Measurements from ENCODE around the gene MOGAT2.

MOGAT2 gene

GRCh38 chr11:75763846-75764245, 46.2 kb downstream of the MOGAT2 start:
- TF ChIP-seq CTCF (IDR thresholded peaks at IDR 0.05; ENCODE audit: insufficient read depth, low read length, poor library complexity, severe bottlenecking): no peak
- no peaks in the 10 kb centered on the region for H3K36me3 ChIP-seq (ENCODE audit: control insufficient read depth, insufficient read depth, low read length)
- DNase-seq (ENCODE audit: extremely low read depth, insufficient read length): no peak
- H3K27me3 ChIP-seq (replicated peaks; ENCODE audit: control insufficient read depth, insufficient read depth, low read length): no peaks in the 10 kb centered on the region
- no peak overlapping the region for H3K4me3 ChIP-seq (replicated peaks; ENCODE audit: low read depth, low read length)

- Histone ChIP-seq H3K4me3 (replicated peaks; ENCODE audit: low read depth, low read length) (no peak overlapping the region), H3K36me3 (ENCODE audit: control insufficient read depth, insufficient read depth, low read length) (no peaks in the 10 kb centered on the region)
- no peak for TF ChIP-seq CTCF (IDR thresholded peaks at IDR 0.05; ENCODE audit: insufficient read depth, low read length, poor library complexity, severe bottlenecking)
Observed at GRCh38 chr11:75765116-75765515, 47.5 kb downstream of the MOGAT2 start.

GRCh38 chr11:75766443-75767227, 49.0 kb downstream of the MOGAT2 start:
- Histone ChIP-seq H3K36me3 (ENCODE audit: control insufficient read depth, insufficient read depth, low read length) (no peaks in the 10 kb centered on the region), H3K4me3 (replicated peaks; ENCODE audit: low read depth, low read length) (no peak overlapping the region), H3K27me3 (replicated peaks; ENCODE audit: control insufficient read depth, insufficient read depth, low read length) (no peaks in the 10 kb centered on the region)
- no peak for DNase-seq (ENCODE audit: extremely low read depth, insufficient read length)
- TF ChIP-seq CTCF (IDR thresholded peaks at IDR 0.05; ENCODE audit: insufficient read depth, low read length, poor library complexity, severe bottlenecking): no peak

More at GRCh38 chr11:75765116-75765515, 47.5 kb downstream of the MOGAT2 start:
- H3K27me3 ChIP-seq (replicated peaks; ENCODE audit: control insufficient read depth, insufficient read depth, low read length): no peaks in the 10 kb centered on the region
- no peak for DNase-seq (ENCODE audit: extremely low read depth, insufficient read length)

- TF ChIP-seq CTCF (IDR thresholded peaks at IDR 0.05; ENCODE audit: insufficient read depth, low read length, poor library complexity, severe bottlenecking): no peak
- no peak for DNase-seq (ENCODE audit: extremely low read depth, insufficient read length)
- H3K27me3 ChIP-seq (replicated peaks; ENCODE audit: control insufficient read depth, insufficient read depth, low read length): no peaks in the 10 kb centered on the region
Observed at GRCh38 chr11:75767228-75767572, 49.6 kb downstream of the MOGAT2 start.

GRCh38 chr11:75767793-75768111, 50.1 kb downstream of the MOGAT2 start:
- TF ChIP-seq CTCF (IDR thresholded peaks at IDR 0.05; ENCODE audit: insufficient read depth, low read length, poor library complexity, severe bottlenecking): no peak
- H3K27me3 ChIP-seq (replicated peaks; ENCODE audit: control insufficient read depth, insufficient read depth, low read length): no peaks in the 10 kb centered on the region
- no peak overlapping the region for H3K4me3 ChIP-seq (replicated peaks; ENCODE audit: low read depth, low read length)
- DNase-seq (ENCODE audit: extremely low read depth, insufficient read length): no peak
- H3K36me3 ChIP-seq (ENCODE audit: control insufficient read depth, insufficient read depth, low read length): no peaks in the 10 kb centered on the region

More at GRCh38 chr11:75767228-75767572, 49.6 kb downstream of the MOGAT2 start:
- Histone ChIP-seq H3K4me3 (replicated peaks; ENCODE audit: low read depth, low read length) (no peak overlapping the region), H3K36me3 (ENCODE audit: control insufficient read depth, insufficient read depth, low read length) (no peaks in the 10 kb centered on the region)
